Activated T-cell treated with anti-CD3 and anti-CD28 coated beads, Interleukin-2, amount 50 U/mL, for 24 hours (primary cell): ENCODE data around the gene GPAT2.
"Not testable (repeated sequence)": the region's sequence is repeated elsewhere in the genome, so short reads cannot be mapped to it uniquely, and the experiment has no call there.

Experiments used
- DNase-seq: peaks from one replicate; pipeline ENCODE4 v3.0.0-alpha.2; 2020
- H3K27ac Mint-ChIP-seq: 2 replicates; pipeline ENCODE4 v1.8.0; 2020; ENCODE audit warnings: mild to moderate bottlenecking, mixed read lengths
- H3K27me3 Mint-ChIP-seq: 2 replicates; pipeline ENCODE4 v1.8.0; 2020; ENCODE audit warnings: mixed read lengths
- H3K36me3 Mint-ChIP-seq: 2 replicates; pipeline ENCODE4 v1.8.0; 2020; ENCODE audit warnings: low read depth, mixed read lengths
- H3K4me1 Mint-ChIP-seq: 2 replicates; pipeline ENCODE4 v1.8.0; 2020; ENCODE audit warnings: low read depth, mixed read lengths
- H3K4me3 Mint-ChIP-seq: 2 replicates; pipeline ENCODE4 v1.8.0; 2020; ENCODE audit warnings: mild to moderate bottlenecking, moderate library complexity, mixed read lengths
- H3K9me3 Mint-ChIP-seq: 2 replicates; pipeline ENCODE4 v1.8.0; 2020; ENCODE audit warnings: mixed read lengths

Gene GPAT2

DNA sequence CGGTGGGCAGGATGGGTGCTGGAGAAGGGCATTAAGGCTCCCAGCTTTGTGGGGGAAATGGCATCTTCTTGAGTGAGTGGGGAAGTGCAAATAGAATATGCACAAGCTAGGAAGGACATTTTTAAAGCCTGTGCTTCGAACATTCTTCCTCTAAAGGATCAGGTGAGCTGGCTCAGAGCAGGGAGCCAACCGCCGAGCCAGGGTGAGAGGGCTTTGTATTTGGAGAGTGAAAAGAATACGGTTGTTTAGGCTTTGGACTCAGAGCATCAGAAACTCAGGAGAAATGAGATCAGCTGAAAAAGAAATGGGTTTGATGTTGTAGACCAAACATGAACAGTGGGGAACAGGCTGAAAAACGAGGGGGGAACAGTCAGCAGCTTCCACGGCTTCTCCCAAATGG, 19.8 kb upstream of the GPAT2 start:
- H3K36me3 Mint-ChIP-seq, H3K27ac Mint-ChIP-seq, H3K9me3 Mint-ChIP-seq, H3K27me3 Mint-ChIP-seq, H3K4me3 Mint-ChIP-seq, H3K4me1 Mint-ChIP-seq, DNase-seq: not testable (repeated sequence)

- not testable (repeated sequence) for H3K27ac Mint-ChIP-seq, H3K36me3 Mint-ChIP-seq, H3K4me3 Mint-ChIP-seq, H3K27me3 Mint-ChIP-seq, H3K9me3 Mint-ChIP-seq, DNase-seq, H3K4me1 Mint-ChIP-seq
Observed at GRCh38 chr2:96053385-96053784, 18.7 kb upstream of the GPAT2 start.

GRCh38 chr2:96052632-96053031, 17.9 kb upstream of the GPAT2 start:
- H3K36me3 Mint-ChIP-seq, H3K27ac Mint-ChIP-seq, DNase-seq, H3K4me3 Mint-ChIP-seq, H3K4me1 Mint-ChIP-seq, H3K27me3 Mint-ChIP-seq, H3K9me3 Mint-ChIP-seq: not testable (repeated sequence)

- not testable (repeated sequence) for H3K4me3 Mint-ChIP-seq, H3K36me3 Mint-ChIP-seq, H3K27me3 Mint-ChIP-seq, H3K4me1 Mint-ChIP-seq, DNase-seq, H3K9me3 Mint-ChIP-seq, H3K27ac Mint-ChIP-seq
Observed at GRCh38 chr2:96049917-96050262, 15.2 kb upstream of the GPAT2 start.

DNA sequence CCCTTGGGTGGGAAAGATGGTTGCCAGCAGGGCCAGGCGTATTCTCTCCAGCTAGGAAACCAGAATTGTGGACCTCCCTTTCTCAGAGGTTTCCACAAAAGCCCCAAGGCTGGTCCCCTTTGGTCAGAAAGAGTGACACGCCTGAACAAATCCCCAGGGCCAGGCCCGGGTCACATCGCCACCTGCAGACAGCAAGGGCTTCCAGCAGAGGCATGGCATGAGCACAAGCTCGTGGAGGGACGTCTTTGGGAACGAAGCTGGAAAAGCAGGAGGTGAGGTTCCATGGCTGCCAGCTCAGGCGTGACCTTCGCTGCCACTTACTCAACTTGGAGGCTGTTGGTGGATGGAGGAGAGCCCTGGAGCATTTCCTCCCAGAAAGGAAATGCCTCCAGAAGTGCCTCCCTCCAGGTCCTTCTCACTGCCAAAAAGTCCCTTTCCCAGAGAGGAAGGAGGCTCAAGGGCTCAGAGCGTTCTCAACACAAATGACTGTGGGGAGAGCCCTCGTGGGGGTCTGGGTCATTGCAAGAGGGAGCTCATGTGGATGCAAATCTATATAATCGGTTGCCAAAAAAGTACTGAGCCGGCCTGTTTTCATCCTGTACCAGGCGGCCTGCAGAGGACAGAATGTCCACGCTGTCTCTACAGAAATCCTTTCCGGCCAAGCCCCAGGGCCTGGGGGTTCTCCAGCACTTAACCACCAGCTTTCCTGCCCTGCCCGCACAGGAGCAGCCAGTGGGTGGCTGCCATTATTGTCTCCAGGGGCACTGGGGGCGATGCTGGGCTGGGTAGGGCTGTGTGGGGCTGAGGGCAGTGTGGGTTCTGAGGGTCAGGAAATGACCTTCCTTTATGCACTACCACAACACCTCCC, 14.6 kb upstream of the GPAT2 start:
- DNase-seq, result peak; percentile 1
- not testable (repeated sequence) for H3K27ac Mint-ChIP-seq, H3K36me3 Mint-ChIP-seq, H3K4me1 Mint-ChIP-seq, H3K27me3 Mint-ChIP-seq, H3K9me3 Mint-ChIP-seq, H3K4me3 Mint-ChIP-seq

DNA sequence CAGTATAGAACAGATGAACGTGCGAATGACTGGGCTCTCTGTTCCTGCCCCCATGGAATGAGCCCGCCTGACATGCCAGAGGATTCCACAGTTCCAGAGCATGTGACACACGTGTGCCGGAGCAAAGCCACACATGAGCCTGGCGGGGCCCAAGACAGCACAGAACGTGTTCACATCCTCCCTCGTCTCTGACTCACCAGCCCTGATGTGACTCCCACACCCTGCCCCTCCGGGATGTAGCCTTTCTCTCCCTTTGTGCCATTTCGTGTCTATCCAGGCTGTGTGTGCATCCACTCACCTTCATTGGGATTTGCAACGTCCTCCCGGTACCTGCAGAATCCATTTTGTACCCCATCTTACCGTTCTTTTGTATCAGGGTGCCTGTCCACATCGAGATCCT, 838 bp upstream of the GPAT2 start:
- not testable (repeated sequence) for H3K27me3 Mint-ChIP-seq, H3K9me3 Mint-ChIP-seq, H3K27ac Mint-ChIP-seq, H3K4me1 Mint-ChIP-seq, H3K4me3 Mint-ChIP-seq, H3K36me3 Mint-ChIP-seq, DNase-seq

DNA sequence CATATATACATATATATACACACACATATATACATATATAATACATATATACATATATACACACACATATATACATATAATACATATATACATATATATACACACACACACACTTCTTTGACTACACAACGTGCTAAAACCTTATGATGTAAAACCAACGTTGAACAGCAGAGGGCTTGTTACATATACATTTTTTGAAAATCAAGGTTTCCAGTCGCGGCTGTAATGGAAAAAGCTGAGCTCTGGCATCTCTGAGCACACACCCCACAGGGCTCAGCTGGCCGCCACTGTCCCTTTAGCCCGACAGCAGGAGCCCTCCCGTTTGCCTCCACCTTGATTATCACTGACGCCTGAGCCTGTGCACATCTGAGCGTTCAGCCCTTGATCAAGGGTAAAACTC, 719 bp downstream of the GPAT2 start:
- H3K27ac Mint-ChIP-seq, DNase-seq, H3K36me3 Mint-ChIP-seq: not testable (repeated sequence)

GRCh38 chr2:96027725-96028325, 6.9 kb downstream of the GPAT2 start:
- not testable (repeated sequence) for DNase-seq, H3K27ac Mint-ChIP-seq, H3K36me3 Mint-ChIP-seq, H3K27me3 Mint-ChIP-seq, H3K9me3 Mint-ChIP-seq, H3K4me1 Mint-ChIP-seq, H3K4me3 Mint-ChIP-seq

More for the DNA sequence above, 719 bp downstream of the GPAT2 start:
- H3K4me3 Mint-ChIP-seq, H3K4me1 Mint-ChIP-seq, H3K27me3 Mint-ChIP-seq, H3K9me3 Mint-ChIP-seq: not testable (repeated sequence)

DNA sequence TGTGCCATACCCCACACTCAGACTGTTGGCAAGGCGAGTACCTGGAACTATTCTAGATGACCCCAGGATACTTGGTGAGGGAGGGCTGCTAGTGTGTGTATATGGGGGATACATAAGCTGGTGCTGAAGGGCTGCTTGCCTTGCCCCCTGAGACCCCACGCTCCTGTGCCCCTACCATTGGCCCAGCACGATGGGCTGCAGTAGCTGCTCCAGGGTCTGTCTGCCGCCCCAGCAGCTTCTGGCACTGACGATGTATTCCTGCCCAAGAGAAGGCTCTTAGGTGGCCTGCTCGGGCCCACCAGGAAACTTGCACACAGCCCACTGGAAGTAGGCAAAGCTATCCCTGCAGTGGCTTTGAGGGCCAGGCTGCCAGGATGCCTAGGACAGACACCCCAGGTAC, 9.0 kb downstream of the GPAT2 start:
- DNase-seq, H3K4me1 Mint-ChIP-seq, H3K27ac Mint-ChIP-seq, H3K36me3 Mint-ChIP-seq, H3K27me3 Mint-ChIP-seq, H3K4me3 Mint-ChIP-seq, H3K9me3 Mint-ChIP-seq: not testable (repeated sequence)

GRCh38 chr2:96025194-96025492, 9.6 kb downstream of the GPAT2 start:
- H3K27me3 Mint-ChIP-seq, result no peaks in the 10 kb centered on the region
- H3K27ac Mint-ChIP-seq, result no peak overlapping the region
- H3K36me3 Mint-ChIP-seq, result no peaks in the 10 kb centered on the region
- peaks cover 2% of the 10 kb centered on the region for H3K4me1 Mint-ChIP-seq
- no peak for DNase-seq
- H3K4me3 Mint-ChIP-seq, result no peak overlapping the region
- no peaks in the 10 kb centered on the region for H3K9me3 Mint-ChIP-seq

- no peak overlapping the region for H3K27ac Mint-ChIP-seq
- H3K9me3 Mint-ChIP-seq, result no peaks in the 10 kb centered on the region
- H3K4me3 Mint-ChIP-seq, result no peak overlapping the region
- no peaks in the 10 kb centered on the region for H3K36me3 Mint-ChIP-seq
- no peaks in the 10 kb centered on the region for H3K27me3 Mint-ChIP-seq
- H3K4me1 Mint-ChIP-seq, result peaks cover 3% of the 10 kb centered on the region
- no peak for DNase-seq
Observed at GRCh38 chr2:96024336-96025193, 10.2 kb downstream of the GPAT2 start.

DNA sequence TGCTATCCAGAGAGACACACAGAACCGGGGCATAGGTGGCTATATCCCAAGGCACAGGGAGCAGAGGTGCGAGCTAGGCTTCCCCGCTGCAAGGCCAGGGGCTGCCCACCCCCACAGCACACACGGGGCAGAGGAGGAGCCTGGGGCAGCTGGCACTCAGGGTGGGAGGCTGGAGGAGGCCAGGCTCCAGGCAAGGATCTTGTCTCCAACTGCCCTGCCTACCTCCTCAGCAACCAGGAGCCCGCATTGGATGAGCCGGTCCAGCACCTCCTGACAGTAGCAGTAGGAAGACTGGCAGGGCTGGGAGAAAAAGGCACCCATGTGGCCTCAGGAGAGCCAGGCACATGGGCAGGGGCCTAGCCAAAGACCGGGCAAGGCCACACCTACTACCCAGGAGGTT, 11.0 kb downstream of the GPAT2 start:
- not testable (repeated sequence) for H3K4me3 Mint-ChIP-seq, H3K9me3 Mint-ChIP-seq, DNase-seq, H3K4me1 Mint-ChIP-seq, H3K36me3 Mint-ChIP-seq, H3K27me3 Mint-ChIP-seq, H3K27ac Mint-ChIP-seq

- H3K9me3 Mint-ChIP-seq, H3K4me3 Mint-ChIP-seq, H3K4me1 Mint-ChIP-seq, H3K36me3 Mint-ChIP-seq, H3K27me3 Mint-ChIP-seq, H3K27ac Mint-ChIP-seq: not testable (repeated sequence)
- DNase-seq, result peak; percentile 86
Observed at GRCh38 chr2:96022701-96023447, 11.8 kb downstream of the GPAT2 start.

GRCh38 chr2:96022126-96022525, 12.6 kb downstream of the GPAT2 start:
- not testable (repeated sequence) for H3K4me1 Mint-ChIP-seq, H3K4me3 Mint-ChIP-seq, H3K9me3 Mint-ChIP-seq, H3K27ac Mint-ChIP-seq, H3K36me3 Mint-ChIP-seq, DNase-seq, H3K27me3 Mint-ChIP-seq

GRCh38 chr2:96021142-96021541, 13.6 kb downstream of the GPAT2 start:
- H3K27me3 Mint-ChIP-seq, H3K27ac Mint-ChIP-seq, H3K36me3 Mint-ChIP-seq, H3K4me1 Mint-ChIP-seq, H3K4me3 Mint-ChIP-seq, H3K9me3 Mint-ChIP-seq, DNase-seq: not testable (repeated sequence)
